HEK293T (cell line): ENCODE measurements around the gene MTO1.
"Not testable (repeated sequence)": the region's sequence is repeated elsewhere in the genome, so short reads cannot be mapped to it uniquely, and the experiment has no call there.

Experiments used
- CTCF ChIA-PET: fragments of 350-600 bp; formaldehyde crosslinking; extraction: SDS; loops from one replicate; lab custom pipeline; 2021; ENCODE audit warnings: antibody characterized with exemption, inconsistent platforms; lab: Yijun Ruan, JAX
- POLR2A ChIA-PET: fragments of 350-600 bp; formaldehyde crosslinking; extraction: SDS; loops from one replicate; lab custom pipeline; 2020; ENCODE audit warnings: antibody characterized with exemption, inconsistent platforms; lab: Yijun Ruan, JAX
- DNase-seq: peaks from one replicate; pipeline ENCODE4 v3.0.0; 2012; ENCODE audit warnings: mixed read lengths; ENCODE audit errors: extremely low spot score
- ARNT ChIP-seq: fragments of 450-650 bp; IDR thresholded peaks from 2 replicates; pipeline ENCODE4 v1.6.1; 2017; ENCODE audit warnings: mild to moderate bottlenecking
- BHLHE40 ChIP-seq: fragments of 450-650 bp; IDR thresholded peaks from 2 replicates; pipeline ENCODE4 v1.6.1; 2016; ENCODE audit warnings: mild to moderate bottlenecking, moderate library complexity, borderline replicate concordance
- CTBP1 ChIP-seq: fragments of 450-650 bp; IDR thresholded peaks from 2 replicates; pipeline ENCODE4 v1.6.1; 2016; ENCODE audit warnings: borderline replicate concordance
- ELF4 ChIP-seq: fragments of 450-650 bp; IDR thresholded peaks from 2 replicates; pipeline ENCODE4 v1.6.1; 2017; ENCODE audit warnings: antibody characterized with exemption
- FOXA1 ChIP-seq: fragments of 450-650 bp; IDR thresholded peaks from 2 replicates; pipeline ENCODE4 v1.6.1; 2016; ENCODE audit warnings: mild to moderate bottlenecking
- FOXK2 ChIP-seq: fragments of 450-650 bp; IDR thresholded peaks from 2 replicates; pipeline ENCODE4 v1.6.1; 2016; ENCODE audit warnings: mild to moderate bottlenecking
- FOXM1 ChIP-seq: fragments of 450-650 bp; IDR thresholded peaks from 2 replicates; pipeline ENCODE4 v1.6.1; 2017; ENCODE audit warnings: mild to moderate bottlenecking, borderline replicate concordance
- HDGF ChIP-seq: fragments of 450-650 bp; IDR thresholded peaks from 2 replicates; pipeline ENCODE4 v1.6.1; 2017; ENCODE audit warnings: antibody characterized with exemption, borderline replicate concordance
- L3MBTL2 ChIP-seq: fragments of 450-650 bp; conservative IDR thresholded peaks from 2 replicates; pipeline ENCODE4 v1.6.1; 2016; ENCODE audit warnings: mild to moderate bottlenecking
- LEF1 ChIP-seq: fragments of 450-650 bp; IDR thresholded peaks from 2 replicates; pipeline ENCODE4 v1.6.1; 2017; ENCODE audit warnings: mild to moderate bottlenecking, borderline replicate concordance
- NFRKB ChIP-seq: fragments of 450-650 bp; IDR thresholded peaks from 2 replicates; pipeline ENCODE4 v1.6.1; 2016; ENCODE audit warnings: mild to moderate bottlenecking, moderate library complexity
- SP1 ChIP-seq: fragments of 450-650 bp; IDR thresholded peaks from 2 replicates; pipeline ENCODE4 v1.6.1; 2017
- SUZ12 ChIP-seq: fragments of 450-650 bp; IDR thresholded peaks from 2 replicates; pipeline ENCODE4 v1.6.1; 2016; ENCODE audit warnings: mild to moderate bottlenecking
- TARDBP ChIP-seq: fragments of 450-650 bp; IDR thresholded peaks from 2 replicates; pipeline ENCODE4 v1.6.1; 2016
- ZNF384 ChIP-seq: fragments of 450-650 bp; IDR thresholded peaks from 2 replicates; pipeline ENCODE4 v1.6.1; 2016
- TF ChIP-seq, protein P1 (sequence below): fragments of 450-650 bp; IDR thresholded peaks from 2 replicates; pipeline ENCODE4 v1.6.1; 2016

Gene MTO1

DNA sequence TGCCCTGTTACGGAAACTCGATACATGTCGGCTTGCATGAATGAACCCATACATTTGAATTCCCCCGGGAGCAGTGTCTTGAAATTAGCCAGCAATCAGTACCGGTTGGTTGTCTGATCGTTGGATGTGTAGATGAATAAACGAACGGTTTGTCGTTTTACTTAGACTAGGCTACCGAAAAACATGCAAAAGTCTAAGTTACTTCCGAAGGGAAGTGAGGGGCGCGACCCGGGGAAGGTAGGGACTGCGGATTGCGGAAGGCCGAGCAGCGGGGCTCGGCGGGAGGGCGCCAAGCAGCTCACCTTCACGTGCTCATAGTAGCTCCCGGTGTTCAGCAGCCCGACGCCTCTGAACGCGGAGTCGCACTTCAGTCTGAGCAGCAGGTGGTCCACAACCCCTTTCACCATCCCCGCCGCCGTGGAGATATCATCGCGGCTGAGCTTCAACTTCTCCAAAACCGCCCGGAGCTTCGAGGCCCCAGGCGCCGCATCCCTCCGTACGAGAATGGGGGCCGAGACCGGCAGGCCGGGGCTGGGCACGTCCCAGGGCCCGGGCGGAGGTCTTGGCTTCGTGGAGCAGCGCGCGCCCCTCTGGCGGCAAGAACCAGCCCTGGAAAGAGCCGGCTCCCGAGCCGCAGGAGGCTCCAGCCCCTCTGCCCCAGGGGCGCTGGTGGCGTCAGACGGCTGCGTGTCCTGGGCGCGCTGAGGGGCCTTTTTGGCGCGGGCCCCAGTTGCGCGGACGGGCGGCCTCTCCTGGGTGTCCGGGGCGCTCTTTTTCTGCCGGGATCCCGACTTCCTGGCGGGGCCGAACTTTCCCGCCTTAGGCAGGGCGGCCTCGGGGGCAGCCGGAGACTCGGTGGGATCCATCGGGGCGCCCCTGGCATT, 10.1 kb upstream of the MTO1 start:
- POLR2A ChIA-PET = interaction anchor here (1.0 kb wide), 1 partner anchor 10 kb away, joined by 4 read pairs; the partner anchor contains the start of gene MTO1
- DNase-seq = no peak

GRCh38 chr6:73452107-73452461, 9.5 kb upstream of the MTO1 start, which contains the start of gene CGAS:
TSS of gene CGAS (minus strand) at chr6:73452297. CDS start at chr6:73452181, 116 bp downstream.
- CTCF ChIA-PET = no interaction called here
- POLR2A ChIA-PET = interaction anchor here (1.0 kb wide), 1 partner anchor 9 kb away, joined by 4 read pairs; the partner anchor contains the start of gene MTO1
- no peak for TF ChIP-seq FOXK2
- no peak for TF ChIP-seq TARDBP
- TF ChIP-seq SP1 = no peak
- TF ChIP-seq, protein P1, sequence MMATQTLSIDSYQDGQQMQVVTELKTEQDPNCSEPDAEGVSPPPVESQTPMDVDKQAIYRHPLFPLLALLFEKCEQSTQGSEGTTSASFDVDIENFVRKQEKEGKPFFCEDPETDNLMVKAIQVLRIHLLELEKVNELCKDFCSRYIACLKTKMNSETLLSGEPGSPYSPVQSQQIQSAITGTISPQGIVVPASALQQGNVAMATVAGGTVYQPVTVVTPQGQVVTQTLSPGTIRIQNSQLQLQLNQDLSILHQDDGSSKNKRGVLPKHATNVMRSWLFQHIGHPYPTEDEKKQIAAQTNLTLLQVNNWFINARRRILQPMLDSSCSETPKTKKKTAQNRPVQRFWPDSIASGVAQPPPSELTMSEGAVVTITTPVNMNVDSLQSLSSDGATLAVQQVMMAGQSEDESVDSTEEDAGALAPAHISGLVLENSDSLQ = no peak
- no peak for TF ChIP-seq HDGF
- TF ChIP-seq L3MBTL2 = no peak
- no peak for TF ChIP-seq ARNT
- no peak for TF ChIP-seq FOXM1
- no peak for TF ChIP-seq NFRKB
- TF ChIP-seq CTBP1 = no peak
- no peak for TF ChIP-seq FOXA1
- no peak for TF ChIP-seq BHLHE40
- TF ChIP-seq ELF4 = no peak
- no peak for DNase-seq

More for the DNA sequence above, 10.1 kb upstream of the MTO1 start:
- no peak for TF ChIP-seq LEF1
- no peak for TF ChIP-seq SP1
- TF ChIP-seq HDGF = no peak
- TF ChIP-seq CTBP1 = no peak
- no peak for TF ChIP-seq BHLHE40
- TF ChIP-seq FOXK2 = no peak
- TF ChIP-seq L3MBTL2 = no peak
- TF ChIP-seq NFRKB = no peak
- no peak for TF ChIP-seq ARNT
- TF ChIP-seq, protein P1 = no peak
- no peak for TF ChIP-seq FOXA1
- no peak for TF ChIP-seq TARDBP
- no peak for TF ChIP-seq ZNF384
- CTCF ChIA-PET = no interaction called here

DNA sequence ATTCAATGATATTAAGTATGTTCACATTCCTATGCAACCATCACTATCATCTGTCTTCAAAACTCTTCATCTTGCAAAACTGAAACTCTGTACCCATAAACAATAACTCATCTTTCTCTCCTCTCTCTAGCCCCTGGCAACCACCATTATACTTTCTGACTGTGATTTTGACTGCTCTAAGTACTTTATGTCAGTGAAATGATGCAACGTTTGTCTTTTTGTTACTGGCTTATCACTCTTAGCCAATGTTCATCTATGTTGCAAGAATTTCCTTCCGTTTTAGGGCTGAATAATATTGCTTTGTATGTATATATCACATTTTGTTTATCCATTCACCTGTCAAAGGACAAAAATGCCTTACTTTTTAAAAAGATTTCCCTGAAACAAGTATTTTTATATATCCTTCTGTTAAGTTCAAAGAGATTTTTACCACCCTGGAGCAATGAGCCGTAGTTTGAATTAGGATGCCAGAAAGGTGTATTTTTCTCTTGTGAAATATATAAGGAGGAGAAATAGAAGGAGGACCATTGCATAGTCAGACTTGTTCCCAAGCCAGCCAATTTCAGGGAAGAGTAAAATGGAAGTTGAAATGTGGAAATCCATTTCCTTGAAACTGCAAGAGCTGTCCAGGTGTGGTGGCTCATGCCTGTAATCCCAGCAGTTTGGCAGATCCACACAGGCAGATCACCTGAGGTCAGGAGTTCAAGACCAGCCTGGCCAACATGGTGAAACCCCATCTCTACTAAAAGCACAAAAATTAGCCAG, 5.5 kb upstream of the MTO1 start:
- ChIA-PET CTCF (no interaction called here), POLR2A (no interaction called here)
- TF ChIP-seq HDGF = no peak
- no peak for TF ChIP-seq FOXK2
- TF ChIP-seq CTBP1 = no peak
- TF ChIP-seq LEF1 = no peak
- TF ChIP-seq TARDBP = no peak
- TF ChIP-seq, protein P1 = no peak
- TF ChIP-seq ZNF384 = no peak
- no peak for TF ChIP-seq SP1
- TF ChIP-seq NFRKB = no peak
- no peak for DNase-seq

- DNase-seq, CTCF ChIA-PET: not testable (repeated sequence)
- POLR2A ChIA-PET = interaction anchor here (1.6 kb wide), 1 partner anchor 61 kb away, joined by 3 read pairs; the partner anchor contains the start of gene EEF1A1
Observed at GRCh38 chr6:73459474-73459873, 2.1 kb upstream of the MTO1 start.

GRCh38 chr6:73460056-73460455, 1.5 kb upstream of the MTO1 start:
- no peak for DNase-seq
- ChIA-PET POLR2A (interaction anchor here (1.6 to 1.8 kb wide), 2 partner anchors 42 to 60 kb away, joined by 3 to 6 read pairs; partner anchors contain the start of gene EEF1A1), CTCF (no interaction called here)
- TF ChIP-seq FOXM1 = no peak
- TF ChIP-seq SP1 = no peak
- TF ChIP-seq LEF1 = no peak
- TF ChIP-seq SUZ12 = no peak
- no peak for TF ChIP-seq FOXA1
- no peak for TF ChIP-seq ELF4
- no peak for TF ChIP-seq ZNF384
- TF ChIP-seq, protein P1 = no peak
- TF ChIP-seq ARNT = no peak
- TF ChIP-seq HDGF = no peak
